ENCODE results near the gene SRP72.
"Not testable (repeated sequence)": the region's sequence is repeated elsewhere in the genome, so short reads cannot be mapped to it uniquely, and the experiment has no call there.

The SRP72 gene

GRCh38 chr4:56464581-56464980 lies 2.8 kb upstream of the SRP72 start:
- CTCF ChIA-PET = no interaction called here
- DNase-seq (ENCODE audit: extremely low spot score) = no peak
- POLR2A ChIA-PET = interaction anchor here (1.1 to 7.9 kb wide), 2 partner anchors 28 to 514 kb away, joined by 3 to 48 read pairs; partner anchors contain the start of genes PAICS, POLR2B and PPAT
- no peak for TF ChIP-seq LEF1 (IDR thresholded peaks at IDR 0.05; ENCODE audit: borderline replicate concordance)
- TF ChIP-seq ELF4 (IDR thresholded peaks at IDR 0.05) = no peak
- TF ChIP-seq TARDBP (IDR thresholded peaks at IDR 0.05) = no peak
- no peak for TF ChIP-seq L3MBTL2 (conservative IDR thresholded peaks at IDR 0.05)
- no peak for TF ChIP-seq PKNOX1 (IDR thresholded peaks at IDR 0.05)
- no peak for TF ChIP-seq FOXK2 (IDR thresholded peaks at IDR 0.05)
- TF ChIP-seq BHLHE40 (IDR thresholded peaks at IDR 0.05; ENCODE audit: borderline replicate concordance) = no peak
- TF ChIP-seq FOXM1 (IDR thresholded peaks at IDR 0.05; ENCODE audit: borderline replicate concordance) = no peak
- no peak for TF ChIP-seq CTBP1 (IDR thresholded peaks at IDR 0.05; ENCODE audit: borderline replicate concordance)
- no peak for TF ChIP-seq NFRKB (IDR thresholded peaks at IDR 0.05)
- TF ChIP-seq ZNF384 (IDR thresholded peaks at IDR 0.05) = no peak
- TF ChIP-seq HDGF (IDR thresholded peaks at IDR 0.05; ENCODE audit: borderline replicate concordance) = no peak
- TF ChIP-seq SP1 (IDR thresholded peaks at IDR 0.05) = no peak
- TF ChIP-seq SUZ12 (IDR thresholded peaks at IDR 0.05) = no peak

GRCh38 chr4:56465599-56466295 lies 1.7 kb upstream of the SRP72 start:
- ChIA-PET POLR2A (interaction anchor here (0.7 to 7.9 kb wide), 6 partner anchors 12 to 513 kb away, joined by 3 to 48 read pairs (median 3); partner anchors contain the start of genes AASDH, PAICS, POLR2B and PPAT), CTCF (no interaction called here)
- TF ChIP-seq ARNT (IDR thresholded peaks at IDR 0.05) (no peak), HDGF (IDR thresholded peaks at IDR 0.05; ENCODE audit: borderline replicate concordance) (no peak), CTBP1 (IDR thresholded peaks at IDR 0.05; ENCODE audit: borderline replicate concordance) (no peak), NFRKB (IDR thresholded peaks at IDR 0.05) (no peak), FOXK2 (IDR thresholded peaks at IDR 0.05) (no peak), LEF1 (IDR thresholded peaks at IDR 0.05; ENCODE audit: borderline replicate concordance) (no peak), SP1 (IDR thresholded peaks at IDR 0.05) (no peak)
- DNase-seq (ENCODE audit: extremely low spot score) = no peak

GRCh38 chr4:56466296-56466761 lies 1.1 kb upstream of the SRP72 start:
- CTCF ChIA-PET = not testable (repeated sequence)
- peak; percentile 15 for DNase-seq (ENCODE audit: extremely low spot score)
- peak; percentile 93 for TF ChIP-seq ZNF384 (IDR thresholded peaks at IDR 0.05)
- POLR2A ChIA-PET = interaction anchor here (0.7 to 7.9 kb wide), 5 partner anchors 12 to 334 kb away, joined by 3 to 48 read pairs (median 3); partner anchors contain the start of genes AASDH, PAICS and PPAT

GRCh38 chr4:56466910-56467283 lies 520 bp upstream of the SRP72 start:
- CTCF ChIA-PET = no interaction called here
- POLR2A ChIA-PET = interaction anchor here (1.4 to 7.9 kb wide), 4 partner anchors 25 to 333 kb away, joined by 3 to 48 read pairs (median 8); partner anchors contain the start of genes AASDH, PAICS and PPAT
- DNase-seq (ENCODE audit: extremely low spot score) = no peak
- TF ChIP-seq BHLHE40 (IDR thresholded peaks at IDR 0.05; ENCODE audit: borderline replicate concordance) (no peak), FOXA1 (IDR thresholded peaks at IDR 0.05) (no peak), ZNF384 (IDR thresholded peaks at IDR 0.05) (no peak), FOXM1 (IDR thresholded peaks at IDR 0.05; ENCODE audit: borderline replicate concordance) (no peak), HDGF (IDR thresholded peaks at IDR 0.05; ENCODE audit: borderline replicate concordance) (no peak), SP1 (IDR thresholded peaks at IDR 0.05) (no peak), NFRKB (IDR thresholded peaks at IDR 0.05) (no peak), ARNT (IDR thresholded peaks at IDR 0.05) (no peak), TARDBP (IDR thresholded peaks at IDR 0.05) (no peak), LEF1 (IDR thresholded peaks at IDR 0.05; ENCODE audit: borderline replicate concordance) (no peak), PKNOX1 (IDR thresholded peaks at IDR 0.05) (no peak), SUZ12 (IDR thresholded peaks at IDR 0.05) (no peak), ELF4 (IDR thresholded peaks at IDR 0.05) (no peak), L3MBTL2 (conservative IDR thresholded peaks at IDR 0.05) (no peak), FOXK2 (IDR thresholded peaks at IDR 0.05) (no peak)

GRCh38 chr4:56468097-56468422 lies 643 bp downstream of the SRP72 start:
- peak; percentile 55 for DNase-seq (ENCODE audit: extremely low spot score)
- TF ChIP-seq L3MBTL2 (conservative IDR thresholded peaks at IDR 0.05) (0 out of 2 replicates have a peak, but pooled peaks have one; percentile 8), FOXM1 (IDR thresholded peaks at IDR 0.05; ENCODE audit: borderline replicate concordance) (no peak)
- CTCF ChIA-PET = no interaction called here
- POLR2A ChIA-PET = interaction anchor here (0.6 to 2.6 kb wide), 7 partner anchors 10 to 81 kb away, joined by 3 to 19 read pairs (median 4); partner anchors contain the start of genes AASDH, PAICS and PPAT

- DNase-seq (ENCODE audit: extremely low spot score) = no peak
- POLR2A ChIA-PET = interaction anchor here (2.6 kb wide), 1 partner anchor 34 kb away, joined by 19 read pairs; the partner anchor contains the start of genes PAICS and PPAT
- CTCF ChIA-PET = no interaction called here
- TF ChIP-seq SUZ12 (IDR thresholded peaks at IDR 0.05) = no peak
- TF ChIP-seq FOXK2 (IDR thresholded peaks at IDR 0.05) = no peak
- no peak for TF ChIP-seq SP1 (IDR thresholded peaks at IDR 0.05)
- TF ChIP-seq ARNT (IDR thresholded peaks at IDR 0.05) = no peak
- TF ChIP-seq HDGF (IDR thresholded peaks at IDR 0.05; ENCODE audit: borderline replicate concordance) = no peak
- no peak for TF ChIP-seq FOXA1 (IDR thresholded peaks at IDR 0.05)
- TF ChIP-seq NFRKB (IDR thresholded peaks at IDR 0.05) = no peak
- no peak for TF ChIP-seq TARDBP (IDR thresholded peaks at IDR 0.05)
- TF ChIP-seq BHLHE40 (IDR thresholded peaks at IDR 0.05; ENCODE audit: borderline replicate concordance) = no peak
- no peak for TF ChIP-seq LEF1 (IDR thresholded peaks at IDR 0.05; ENCODE audit: borderline replicate concordance)
- no peak for TF ChIP-seq FOXM1 (IDR thresholded peaks at IDR 0.05; ENCODE audit: borderline replicate concordance)
- TF ChIP-seq ZNF384 (IDR thresholded peaks at IDR 0.05) = no peak
- no peak for TF ChIP-seq ELF4 (IDR thresholded peaks at IDR 0.05)
These were observed 2.2 kb downstream of the SRP72 start for GRCh38 chr4:56469489-56470210.

Measured in HEK293T (cell line).